CD4-positive, alpha-beta memory T cell (primary cell): ENCODE measurements around the gene PKN1. TPM values are rescaled to one million over a fixed set of nuclear protein-coding genes. Genes with fewer than 3 reads are reported as not detected.

Experiments used
- CTCF ChIA-PET: fragments of 350-600 bp; sonication (Branson Sonifier 250); formaldehyde crosslinking; loops from one replicate; lab custom pipeline; 2021; ENCODE audit warnings: inconsistent platforms; ENCODE audit not compliant: partially characterized antibody; lab: Charles Lee
- POLR2A ChIA-PET: fragments of 350-600 bp; sonication (Branson Sonifier 250); formaldehyde crosslinking; loops from one replicate; lab custom pipeline; 2021; ENCODE audit not compliant: partially characterized antibody; lab: Charles Lee
- DNase-seq, 5 donors: peaks; one replicate each; pipeline versions ENCODE4 v3.0.0 to v3.0.0-alpha.2; 2020 to 2022; ENCODE audit warnings: mixed read lengths in 1 of 5
- H3K27ac ChIP-seq: one replicate; pipeline ENCODE4 v1.7.0; 2013; ENCODE audit warnings: low read depth, low read length
- H3K27me3 ChIP-seq: 2 replicates; pipeline ENCODE4 v1.7.0; 2013; ENCODE audit warnings: mild to moderate bottlenecking, low read length, moderate library complexity; ENCODE audit not compliant: insufficient read depth
- H3K36me3 ChIP-seq: 2 replicates; pipeline ENCODE4 v1.7.0; 2013; ENCODE audit warnings: mild to moderate bottlenecking, low read length, moderate library complexity; ENCODE audit not compliant: insufficient read depth
- H3K4me1 ChIP-seq: 2 replicates; pipeline ENCODE4 v1.7.0; 2013; ENCODE audit warnings: mild to moderate bottlenecking, low read length, moderate library complexity; ENCODE audit not compliant: insufficient read depth
- H3K4me3 ChIP-seq, 2 donors: one replicate each; pipeline ENCODE4 v1.7.0; 2013; ENCODE audit warnings: low read length in 2 of 2, mild to moderate bottlenecking in 1 of 2
- H3K9me3 ChIP-seq, 2 donors: one replicate each; pipeline ENCODE4 v1.7.0; 2013; ENCODE audit warnings: low read length in 2 of 2, control low read depth in 1 of 2; ENCODE audit not compliant: control insufficient read depth in 1 of 2
- H3K27ac Mint-ChIP-seq, 7 donors: one replicate each; pipeline ENCODE4 v1.8.0; 2020 to 2021; ENCODE audit warnings: mixed read lengths in 7 of 7, mild to moderate bottlenecking in 6 of 7, inconsistent platforms in 3 of 7, moderate library complexity in 3 of 7
- H3K27me3 Mint-ChIP-seq, 2 donors: one replicate each; pipeline ENCODE4 v1.8.0; 2020 to 2021; ENCODE audit warnings: mixed read lengths in 2 of 2
- H3K36me3 Mint-ChIP-seq, 2 donors: one replicate each; pipeline ENCODE4 v1.8.0; 2020 to 2021; ENCODE audit warnings: mixed read lengths in 2 of 2, inconsistent platforms in 1 of 2, mild to moderate bottlenecking in 1 of 2
- H3K4me1 Mint-ChIP-seq, 4 donors: one replicate each; pipeline ENCODE4 v1.8.0; 2020 to 2021; ENCODE audit warnings: mixed read lengths in 4 of 4, mild to moderate bottlenecking in 1 of 4
- H3K4me3 Mint-ChIP-seq, 8 donors: one replicate each; pipeline ENCODE4 v1.8.0; 2020 to 2021; ENCODE audit warnings: mixed read lengths in 8 of 8, mild to moderate bottlenecking in 7 of 8, moderate library complexity in 6 of 8, inconsistent platforms in 3 of 8
- H3K9me3 Mint-ChIP-seq, 8 donors: one replicate each; pipeline ENCODE4 v1.8.0; 2020 to 2021; ENCODE audit warnings: mixed read lengths in 8 of 8, mild to moderate bottlenecking in 5 of 8, inconsistent platforms in 3 of 8, moderate library complexity in 1 of 8
- intact Hi-C: fragments of 100-400 bp; cut with micrococcal nuclease; formaldehyde crosslinking; loops from one replicate; pipeline ENCODE4 v1.15.1; 2023
- polyA plus RNA-seq, 2 donors: library from polyadenylated mRNA; unstranded; fragments of 300-500 nt; fragmentation: Illumina TruSeq; gene quantifications; one replicate each; pipeline ENCODE4 v1.2.3, GENCODE V29; 2021
- total RNA-seq, 2 experiments: library from RNA; stranded (reverse); gene quantifications; one replicate each; pipeline ENCODE4 v1.2.3, GENCODE V29; 2021

The PKN1 gene
- total and polyA plus RNA-seq, 4 experiments from 2014 or later: 41.5 to 205 (median 138) TPM

GRCh38 chr19:14517840-14518505, 84.9 kb downstream of the PKN1 start, which contains the start of gene DNAJB1:
Gene DNAJB1 (minus strand): TSS chr19:14518397. CDS start chr19:14518349, 48 bp downstream.
- H3K9me3 Mint-ChIP-seq: peaks cover 0 to 8% (median 0%) of the 10 kb centered on the region in 8 donors
- ChIA-PET POLR2A (interaction anchor here (0.6 to 28.2 kb wide), 31 partner anchors 8 to 1725 kb away, joined by 3 to 1220 read pairs (median 4); partner anchors contain the start of genes ADGRE5, ASF1B, DDX39A and DNAJB1), CTCF (interaction anchor here (0.9 to 3.8 kb wide), 3 partner anchors 10 to 39 kb away, joined by 3 to 66 read pairs (median 3); no protein-coding TSS in a partner anchor)
- H3K4me1 Mint-ChIP-seq: peaks cover 46 to 81% (median 62%) of the 10 kb centered on the region in 4 donors
- DNase-seq: peak in 3 of 5 donors; percentile 69 to 73 (median 73)
- H3K4me1 ChIP-seq: peaks cover 69% of the 10 kb centered on the region
- H3K36me3 ChIP-seq: peaks cover 34% of the 10 kb centered on the region
- no peaks in the 10 kb centered on the region for H3K9me3 ChIP-seq
- peak within 1 kb of the TSS; percentile 94 for H3K27ac ChIP-seq
- H3K36me3 Mint-ChIP-seq: peaks cover 30 to 50% of the 10 kb centered on the region in 2 donors
- intact Hi-C loops: loop anchor here (1.0 to 5.0 kb wide), 5 partner anchors 11 to 169 kb away; partner anchors contain the start of genes ADGRE5 and TECR
- peak within 1 kb of the TSS; percentile 62 to 99 for H3K4me3 ChIP-seq
- H3K27ac Mint-ChIP-seq: peak within 1 kb of the TSS; percentile 95 to 99 (median 99)
- no peaks in the 10 kb centered on the region for H3K27me3 ChIP-seq
- H3K4me3 Mint-ChIP-seq: peak within 1 kb of the TSS; percentile 92 to 99 (median 96)
- no peaks in the 10 kb centered on the region for H3K27me3 Mint-ChIP-seq

GRCh38 chr19:14519245-14519859, 86.2 kb downstream of the PKN1 start:
- intact Hi-C loops: loop anchor here (5.0 kb wide), 2 partner anchors 137 to 168 kb away; partner anchors contain the start of gene ADGRE5
- Histone ChIP-seq H3K27ac (peak overlapping the region; percentile 81), H3K36me3 (peaks cover 22% of the 10 kb centered on the region), H3K4me3 (peak overlapping the region in 1 of 2 donors; percentile 5), H3K27me3 (no peaks in the 10 kb centered on the region), H3K9me3 (no peaks in the 10 kb centered on the region), H3K4me1 (peaks cover 80% of the 10 kb centered on the region)
- H3K36me3 Mint-ChIP-seq: peaks cover 30 to 38% of the 10 kb centered on the region in 2 donors
- peaks cover 0 to 8% (median 0%) of the 10 kb centered on the region in 8 donors for H3K9me3 Mint-ChIP-seq
- peak overlapping the region; percentile 36 to 99 (median 80) for H3K4me3 Mint-ChIP-seq
- H3K4me1 Mint-ChIP-seq: peaks cover 47 to 88% (median 65%) of the 10 kb centered on the region in 4 donors
- H3K27me3 Mint-ChIP-seq: no peaks in the 10 kb centered on the region
- POLR2A ChIA-PET: interaction anchor here (1.7 to 28.2 kb wide), 5 partner anchors 6 to 137 kb away, joined by 7 to 1220 read pairs (median 35); partner anchors contain the start of genes ADGRE5, DNAJB1, GIPC1 and TECR
- DNase-seq: no peak
- H3K27ac Mint-ChIP-seq: peak overlapping the region; percentile 95 to 99 (median 99)
- CTCF ChIA-PET: interaction anchor here (1.1 to 4.3 kb wide), 2 partner anchors 14 to 17 kb away, joined by 3 to 39 read pairs; no protein-coding TSS in a partner anchor

GRCh38 chr19:14519860-14520407, 86.8 kb downstream of the PKN1 start:
- Mint-ChIP-seq H3K27ac (peak overlapping the region; percentile 95 to 99 (median 99)), H3K27me3 (no peaks in the 10 kb centered on the region), H3K9me3 (peaks cover 0 to 8% (median 0%) of the 10 kb centered on the region in 8 donors), H3K4me3 (peak overlapping the region; percentile 36 to 98 (median 67)), H3K4me1 (peaks cover 42 to 84% (median 60%) of the 10 kb centered on the region in 4 donors), H3K36me3 (peaks cover 24 to 33% of the 10 kb centered on the region in 2 donors)
- no peak for DNase-seq
- H3K4me3 ChIP-seq: peak overlapping the region in 1 of 2 donors; percentile 5
- H3K27ac ChIP-seq: peak overlapping the region; percentile 81
- peaks cover 80% of the 10 kb centered on the region for H3K4me1 ChIP-seq
- intact Hi-C loops: loop anchor here (5.0 to 10.0 kb wide), 3 partner anchors 138 to 675 kb away; partner anchors contain the start of gene ADGRE5
- POLR2A ChIA-PET: interaction anchor here (3.8 to 28.2 kb wide), 3 partner anchors 6 to 138 kb away, joined by 22 to 1220 read pairs (median 1220); partner anchors contain the start of genes ADGRE5, DNAJB1, GIPC1 and TECR
- peaks cover 17% of the 10 kb centered on the region for H3K36me3 ChIP-seq
- no peaks in the 10 kb centered on the region for H3K9me3 ChIP-seq
- no peaks in the 10 kb centered on the region for H3K27me3 ChIP-seq
- CTCF ChIA-PET: interaction anchor here (1.1 to 4.3 kb wide), 2 partner anchors 15 to 18 kb away, joined by 3 to 39 read pairs; no protein-coding TSS in a partner anchor

- Mint-ChIP-seq H3K27me3 (no peaks in the 10 kb centered on the region), H3K36me3 (peaks cover 18 to 27% of the 10 kb centered on the region in 2 donors), H3K4me1 (peaks cover 40 to 78% (median 56%) of the 10 kb centered on the region in 4 donors), H3K27ac (peak overlapping the region; percentile 93 to 99 (median 99)), H3K4me3 (peak overlapping the region in 4 of 8 donors; percentile 18 to 98 (median 46)), H3K9me3 (peaks cover 0 to 5% (median 0%) of the 10 kb centered on the region in 8 donors)
- H3K27me3 ChIP-seq: no peaks in the 10 kb centered on the region
- no peak overlapping the region for H3K4me3 ChIP-seq
- H3K4me1 ChIP-seq: peaks cover 75% of the 10 kb centered on the region
- ChIA-PET CTCF (interaction anchor here (1.1 to 4.3 kb wide), 2 partner anchors 15 to 18 kb away, joined by 3 to 39 read pairs; no protein-coding TSS in a partner anchor), POLR2A (interaction anchor here (1.3 to 28.2 kb wide), 6 partner anchors 10 to 139 kb away, joined by 3 to 1220 read pairs (median 8); partner anchors contain the start of genes ADGRE5, DNAJB1 and GIPC1)
- H3K9me3 ChIP-seq: no peaks in the 10 kb centered on the region
- H3K27ac ChIP-seq: peak overlapping the region; percentile 81
- intact Hi-C loops: loop anchor here (10.0 kb wide), 1 partner anchor 676 kb away; no protein-coding TSS in a partner anchor
- no peak for DNase-seq
- H3K36me3 ChIP-seq: peaks cover 10% of the 10 kb centered on the region
Measured at GRCh38 chr19:14520543-14520942, 87.4 kb downstream of the PKN1 start.

Other genes with a start within 250 kb of the PKN1 start
- 10 to 100 TPM; 19.3 to 22.0 TPM for gene ADGRL1, start 227.1 kb upstream of the PKN1 start, total RNA-seq
- 1 to 10 TPM in 1 of 2 donors, under 1 TPM in 1; 0.55 to 1.3 TPM for gene ADGRL1, start 227.1 kb upstream of the PKN1 start, polyA plus RNA-seq
- gene ADGRE5, start 51.9 kb upstream of the PKN1 start, total RNA-seq: 100 to 1,000 TPM; 170 to 173 TPM
- 100 to 1,000 TPM; 211 to 275 TPM for gene ADGRE5, start 51.9 kb upstream of the PKN1 start, polyA plus RNA-seq
- 100 to 1,000 TPM; 148 TPM for gene DDX39A, start 14.0 kb upstream of the PKN1 start, total RNA-seq
- 100 to 1,000 TPM in 1 of 2 donors, 10 to 100 TPM in 1; 95.0 to 145 TPM for gene DDX39A, start 14.0 kb upstream of the PKN1 start, polyA plus RNA-seq
- not detected for gene PTGER1, start 42.0 kb downstream of the PKN1 start, total RNA-seq
- not detected for gene PTGER1, start 42.0 kb downstream of the PKN1 start, polyA plus RNA-seq
- 10 to 100 TPM; 32.3 to 33.8 TPM for gene GIPC1, start 62.8 kb downstream of the PKN1 start, total RNA-seq
- gene GIPC1, start 62.8 kb downstream of the PKN1 start, polyA plus RNA-seq: 10 to 100 TPM; 50.1 to 63.6 TPM
- gene DNAJB1, start 85.1 kb downstream of the PKN1 start, total RNA-seq: 100 to 1,000 TPM; 122 to 138 TPM
- 100 to 1,000 TPM; 307 to 824 TPM for gene DNAJB1, start 85.1 kb downstream of the PKN1 start, polyA plus RNA-seq
- 100 to 1,000 TPM; 189 to 194 TPM for gene TECR, start 96.3 kb downstream of the PKN1 start, total RNA-seq
- gene TECR, start 96.3 kb downstream of the PKN1 start, polyA plus RNA-seq: 100 to 1,000 TPM; 246 to 269 TPM
- 10 to 100 TPM; 56.6 to 67.2 TPM for gene NDUFB7, start 138.8 kb downstream of the PKN1 start, total RNA-seq
- 100 to 1,000 TPM; 177 to 252 TPM for gene NDUFB7, start 138.8 kb downstream of the PKN1 start, polyA plus RNA-seq
- gene CLEC17A, start 149.8 kb downstream of the PKN1 start, total RNA-seq: not detected
- gene CLEC17A, start 149.8 kb downstream of the PKN1 start, polyA plus RNA-seq: under 1 TPM in 1 of 2 donors, not detected in 1; 0.20 TPM
- gene ADGRE3, start 241.5 kb downstream of the PKN1 start, total RNA-seq: not detected
- gene ADGRE3, start 241.5 kb downstream of the PKN1 start, polyA plus RNA-seq: not detected